Mucosa of descending colon (tissue), 3 donors: ENCODE results near the gene GRB14. TPM values are rescaled to one million over a fixed set of nuclear protein-coding genes. Genes with fewer than 3 reads are reported as not detected.

Experiments
- ATAC-seq: fragments of 200-7000 bp; cut with Tn5 transposase; one replicate; pipeline ENCODE4 v1.9.1; 2020; ENCODE audit warnings: mild to moderate bottlenecking, moderate library complexity
- DNase-seq, 3 donors: peaks; one replicate each; pipeline ENCODE4 v3.0.0-alpha.2; 2020
- H3K36me3 ChIP-seq: fragments of 200-600 bp; one replicate; pipeline ENCODE4 v1.8.0; 2021; ENCODE audit warnings: low read depth, mild to moderate bottlenecking
- H3K4me1 ChIP-seq: fragments of 200-600 bp; one replicate; pipeline ENCODE4 v1.8.0; 2021; ENCODE audit warnings: low read depth, mild to moderate bottlenecking
- H3K4me3 ChIP-seq: fragments of 200-600 bp; one replicate; pipeline ENCODE4 v1.8.0; 2021; ENCODE audit warnings: mild to moderate bottlenecking
- H3K9me3 ChIP-seq: fragments of 200-600 bp; one replicate; pipeline ENCODE4 v1.8.0; 2021; ENCODE audit warnings: mild to moderate bottlenecking
- intact Hi-C, 2 donors: fragments of 100-400 bp; cut with DNase I in 1 of 2; cut with micrococcal nuclease in 1 of 2; formaldehyde crosslinking; loops; one replicate each; pipeline versions ENCODE4 v1.11.0 to v1.11.1; 2022; cut with DNase I, micrococcal nuclease
- total RNA-seq, 3 donors: library from RNA; stranded (reverse); fragmentation: NEBNext Ultra II Directional in 2 of 3; extraction: Animal tissue kit (Norgen Biotek cat#: 25700) in 2 of 3; gene quantifications; one replicate each; pipeline versions ENCODE4 v1.2.1 to v1.2.4, GENCODE V29; 2021 to 2023
- TF ChIP-seq, protein P1 (sequence below): fragments of 200-600 bp; IDR thresholded peaks from one replicate; pipeline ENCODE4 v1.8.0; 2022; ENCODE audit warnings: antibody characterized with exemption, mild to moderate bottlenecking
- donor health status: DM: no; HTN: no; CAD: no; lungs with moderate emphysema.
- donor health status: DM: no; HTN: no; CAD: no.
- donor health status: DM: no; HTN: yes; CAD: no.

The GRB14 gene
- total RNA-seq, 3 donors from 2014 or later = 0.77 to 3.4 (median 1.5) TPM

DNA sequence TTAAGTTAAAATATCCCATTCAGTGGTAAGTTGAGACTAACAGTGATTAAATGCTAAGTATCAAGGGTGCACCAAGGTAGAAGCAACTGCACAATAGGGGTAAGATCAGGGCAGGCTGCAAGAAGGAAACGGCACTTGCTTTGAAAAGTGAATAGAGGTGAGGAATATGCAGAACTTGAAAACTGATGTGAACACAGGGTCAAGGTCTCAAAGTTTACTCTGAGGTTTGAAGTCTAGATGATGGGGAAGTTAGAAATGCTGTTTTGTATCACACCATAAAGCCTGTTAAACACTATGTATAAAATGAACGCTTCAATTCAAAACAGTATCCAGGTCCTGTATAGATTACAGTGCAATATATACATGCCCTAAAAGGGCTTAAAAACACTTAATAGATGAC, 50.8 kb downstream of the GRB14 start:
- intact Hi-C loops = no loop called here
- no peak for ATAC-seq
- TF ChIP-seq, protein P1, sequence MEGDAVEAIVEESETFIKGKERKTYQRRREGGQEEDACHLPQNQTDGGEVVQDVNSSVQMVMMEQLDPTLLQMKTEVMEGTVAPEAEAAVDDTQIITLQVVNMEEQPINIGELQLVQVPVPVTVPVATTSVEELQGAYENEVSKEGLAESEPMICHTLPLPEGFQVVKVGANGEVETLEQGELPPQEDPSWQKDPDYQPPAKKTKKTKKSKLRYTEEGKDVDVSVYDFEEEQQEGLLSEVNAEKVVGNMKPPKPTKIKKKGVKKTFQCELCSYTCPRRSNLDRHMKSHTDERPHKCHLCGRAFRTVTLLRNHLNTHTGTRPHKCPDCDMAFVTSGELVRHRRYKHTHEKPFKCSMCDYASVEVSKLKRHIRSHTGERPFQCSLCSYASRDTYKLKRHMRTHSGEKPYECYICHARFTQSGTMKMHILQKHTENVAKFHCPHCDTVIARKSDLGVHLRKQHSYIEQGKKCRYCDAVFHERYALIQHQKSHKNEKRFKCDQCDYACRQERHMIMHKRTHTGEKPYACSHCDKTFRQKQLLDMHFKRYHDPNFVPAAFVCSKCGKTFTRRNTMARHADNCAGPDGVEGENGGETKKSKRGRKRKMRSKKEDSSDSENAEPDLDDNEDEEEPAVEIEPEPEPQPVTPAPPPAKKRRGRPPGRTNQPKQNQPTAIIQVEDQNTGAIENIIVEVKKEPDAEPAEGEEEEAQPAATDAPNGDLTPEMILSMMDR = no peak
- Histone ChIP-seq H3K36me3 (no peaks in the 10 kb centered on the region), H3K4me1 (no peaks in the 10 kb centered on the region), H3K9me3 (no peaks in the 10 kb centered on the region), H3K4me3 (no peak overlapping the region)
- no peak for DNase-seq

DNA sequence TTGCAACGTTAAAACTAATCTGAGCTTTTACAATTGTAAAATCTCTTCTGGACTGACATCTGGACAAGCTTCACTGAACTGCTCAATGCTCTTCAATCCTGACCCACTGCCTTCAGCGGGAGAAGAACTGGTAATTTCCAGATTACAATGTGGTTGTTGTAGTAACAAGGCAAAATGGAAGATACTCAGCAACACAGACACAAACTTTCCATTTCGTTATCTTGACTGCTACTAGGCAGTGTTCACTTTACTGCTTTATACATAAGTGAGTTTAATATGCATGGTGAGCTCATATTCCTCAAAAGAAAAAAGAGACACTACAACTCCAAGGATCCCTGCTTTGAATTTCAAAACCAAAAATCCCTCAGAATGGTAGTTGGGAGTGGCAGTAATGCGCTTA, 51.9 kb downstream of the GRB14 start:
- no peaks in the 10 kb centered on the region for H3K36me3 ChIP-seq
- TF ChIP-seq, protein P1 = no peak
- no peaks in the 10 kb centered on the region for H3K9me3 ChIP-seq
- intact Hi-C loops = loop anchor here in 1 of 2 donors (10.0 kb wide), 1 partner anchor 145 kb away; no protein-coding TSS in a partner anchor
- ATAC-seq (no peak), DNase-seq (no peak)
- H3K4me1 ChIP-seq = no peaks in the 10 kb centered on the region
- H3K4me3 ChIP-seq = no peak overlapping the region

DNA sequence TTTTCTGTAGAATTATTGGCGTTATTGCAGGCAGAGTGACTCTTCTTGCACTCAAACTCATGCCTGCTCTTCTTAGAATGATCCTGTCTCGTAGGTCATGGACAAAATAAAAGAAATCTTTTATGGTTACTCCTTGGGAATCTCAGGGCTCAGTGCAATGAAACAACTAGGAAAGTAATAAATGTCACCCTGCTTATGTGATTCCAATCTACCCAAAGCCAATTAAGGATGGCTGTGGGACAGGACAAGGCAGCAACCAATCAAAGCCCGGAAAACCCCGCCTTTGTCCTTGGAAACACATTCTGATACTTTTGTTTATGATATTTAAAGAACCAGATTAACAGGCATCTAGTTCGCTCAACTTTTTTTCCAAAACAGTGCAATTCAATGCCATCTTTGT, 53.0 kb downstream of the GRB14 start:
- intact Hi-C loops = loop anchor here in 1 of 2 donors (10.0 kb wide), 1 partner anchor 146 kb away; no protein-coding TSS in a partner anchor
- TF ChIP-seq, protein P1 = no peak
- no peaks in the 10 kb centered on the region for H3K4me1 ChIP-seq
- no peak for DNase-seq
- H3K4me3 ChIP-seq = no peak overlapping the region
- H3K36me3 ChIP-seq = no peaks in the 10 kb centered on the region
- no peak for ATAC-seq
- no peaks in the 10 kb centered on the region for H3K9me3 ChIP-seq

DNA sequence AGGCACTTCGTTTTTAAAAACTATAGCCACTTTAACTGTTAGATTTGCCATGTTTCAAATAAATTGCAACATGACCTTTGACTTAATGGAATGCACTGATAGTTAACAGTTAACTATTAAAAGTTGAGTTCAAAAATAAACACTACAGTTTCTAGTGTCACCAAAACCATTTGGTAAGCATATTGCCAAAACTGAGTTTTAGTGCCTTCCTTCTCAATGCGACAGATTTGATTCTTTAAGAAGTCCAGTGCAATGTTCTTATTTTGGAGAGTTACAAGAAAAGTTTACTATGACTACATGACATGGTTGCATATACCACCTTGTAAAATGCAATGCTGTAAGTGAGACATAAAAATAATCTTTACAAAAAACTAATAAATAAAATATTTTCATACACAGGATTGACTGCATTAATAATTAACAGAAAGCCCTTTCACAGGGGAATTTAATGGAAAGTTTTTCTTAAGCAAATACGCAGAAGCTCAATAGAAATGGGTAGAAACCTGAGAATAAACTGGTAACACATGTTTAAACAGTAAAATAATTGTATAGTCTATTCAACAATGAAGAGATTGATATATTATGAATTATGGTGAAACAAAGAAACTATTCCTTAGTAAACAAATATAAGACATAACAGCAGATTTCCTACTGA, 53.8 kb downstream of the GRB14 start:
- H3K4me3 ChIP-seq = no peak overlapping the region
- intact Hi-C loops = loop anchor here in 1 of 2 donors (10.0 kb wide), 1 partner anchor 147 kb away; no protein-coding TSS in a partner anchor
- TF ChIP-seq, protein P1 = no peak
- no peaks in the 10 kb centered on the region for H3K9me3 ChIP-seq
- H3K4me1 ChIP-seq = no peaks in the 10 kb centered on the region
- DNase-seq (no peak), ATAC-seq (no peak)
- H3K36me3 ChIP-seq = no peaks in the 10 kb centered on the region

DNA sequence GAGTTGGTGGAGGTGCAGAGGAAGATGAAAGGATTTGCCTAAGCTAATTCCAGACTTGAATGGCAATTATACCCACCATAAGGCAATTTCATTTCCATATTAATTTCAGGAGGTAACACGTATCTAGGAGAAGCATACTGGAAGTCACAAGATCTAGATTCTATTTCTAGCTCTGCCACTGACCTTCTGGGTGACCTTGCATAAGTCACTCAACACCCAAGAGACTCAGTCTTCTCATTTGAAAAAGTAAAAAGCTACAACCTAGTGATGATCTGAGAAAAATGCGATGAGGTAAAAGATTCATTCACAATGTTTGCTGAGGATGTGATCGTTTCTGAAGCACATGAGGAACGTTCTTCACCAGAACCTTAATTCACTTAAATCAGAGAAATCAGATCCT, 55.9 kb downstream of the GRB14 start:
- intact Hi-C loops = loop anchor here in 1 of 2 donors (10.0 kb wide), 1 partner anchor 149 kb away; no protein-coding TSS in a partner anchor
- no peak for ATAC-seq
- H3K9me3 ChIP-seq = no peaks in the 10 kb centered on the region

More for the DNA sequence above, 55.9 kb downstream of the GRB14 start:
- DNase-seq = no peak
- Histone ChIP-seq H3K4me3 (no peak overlapping the region), H3K36me3 (no peaks in the 10 kb centered on the region), H3K4me1 (no peaks in the 10 kb centered on the region)
- TF ChIP-seq, protein P1 = no peak
